Stimulated activated CD8-positive, alpha-beta memory T cell treated with anti-CD3 and anti-CD28 coated beads, Interleukin-4, amount 100 ng/mL, for 24 hours (primary cell): ENCODE data around the gene NCAPD3.
A peak's percentile ranks its signal among the peaks of the same experiment; 100 is the strongest.
"Not testable (repeated sequence)": the region's sequence is repeated elsewhere in the genome, so short reads cannot be mapped to it uniquely, and the experiment has no call there.

Source experiments
- DNase-seq: peaks from one replicate; pipeline ENCODE4 v3.0.0-alpha.2; 2020; ENCODE audit warnings: low read depth

Gene NCAPD3

GRCh38 chr11:134223836-134224709, at the start of gene NCAPD3, which contains the start of gene VPS26B:
NCAPD3 (minus strand) TSS chr11:134223967; CDS start chr11:134223926, 41 bp downstream.
VPS26B (plus strand) TSS chr11:134224671; CDS start chr11:134225123, 452 bp downstream.
- DNase-seq = peak; percentile 95

GRCh38 chr11:134273317-134273712, 49.5 kb upstream of the NCAPD3 start:
- no peak for DNase-seq

- DNase-seq = no peak
Observed at GRCh38 chr11:134272381-134273316, 48.9 kb upstream of the NCAPD3 start.

GRCh38 chr11:134271978-134272377, 48.2 kb upstream of the NCAPD3 start:
- DNase-seq = no peak

- DNase-seq = no peak
Observed at GRCh38 chr11:134270250-134270714, 46.5 kb upstream of the NCAPD3 start.

GRCh38 chr11:134267966-134268365, 44.2 kb upstream of the NCAPD3 start:
- DNase-seq = no peak

GRCh38 chr11:134267461-134267860, 43.7 kb upstream of the NCAPD3 start:
- no peak for DNase-seq

GRCh38 chr11:134266841-134267251, 43.1 kb upstream of the NCAPD3 start:
- no peak for DNase-seq

- no peak for DNase-seq
Observed at GRCh38 chr11:134266440-134266839, 42.7 kb upstream of the NCAPD3 start.

- no peak for DNase-seq
Observed at GRCh38 chr11:134264966-134265764, 41.4 kb upstream of the NCAPD3 start.

GRCh38 chr11:134261626-134262488, 38.1 kb upstream of the NCAPD3 start:
- no peak for DNase-seq

- no peak for DNase-seq
Observed at GRCh38 chr11:134260983-134261382, 37.2 kb upstream of the NCAPD3 start.

- DNase-seq = no peak
Observed at GRCh38 chr11:134260503-134260902, 36.7 kb upstream of the NCAPD3 start.

GRCh38 chr11:134258577-134258976, 34.8 kb upstream of the NCAPD3 start:
- no peak for DNase-seq

- no peak for DNase-seq
Observed at GRCh38 chr11:134257101-134257500, 33.3 kb upstream of the NCAPD3 start.

GRCh38 chr11:134255184-134255561, 31.4 kb upstream of the NCAPD3 start:
- DNase-seq = not testable (repeated sequence)

GRCh38 chr11:134254433-134255183, 30.8 kb upstream of the NCAPD3 start:
- no peak for DNase-seq

GRCh38 chr11:134253188-134253993, 29.6 kb upstream of the NCAPD3 start, which contains the start of the genes ACAD8 and THYN1:
ACAD8 (plus strand) TSS chr11:134253568; CDS start chr11:134253601, 33 bp downstream.
THYN1 (minus strand) TSS chr11:134253352; CDS start chr11:134252882, 470 bp downstream.
- peak; percentile 92 for DNase-seq
